Measurements from ENCODE around the gene OR4M2.
"Not testable (repeated sequence)": the region's sequence is repeated elsewhere in the genome, so short reads cannot be mapped to it uniquely, and the experiment has no call there.

OR4M2 gene, protein sequence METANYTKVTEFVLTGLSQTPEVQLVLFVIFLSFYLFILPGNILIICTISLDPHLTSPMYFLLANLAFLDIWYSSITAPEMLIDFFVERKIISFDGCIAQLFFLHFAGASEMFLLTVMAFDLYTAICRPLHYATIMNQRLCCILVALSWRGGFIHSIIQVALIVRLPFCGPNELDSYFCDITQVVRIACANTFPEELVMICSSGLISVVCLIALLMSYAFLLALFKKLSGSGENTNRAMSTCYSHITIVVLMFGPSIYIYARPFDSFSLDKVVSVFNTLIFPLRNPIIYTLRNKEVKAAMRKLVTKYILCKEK

DNA sequence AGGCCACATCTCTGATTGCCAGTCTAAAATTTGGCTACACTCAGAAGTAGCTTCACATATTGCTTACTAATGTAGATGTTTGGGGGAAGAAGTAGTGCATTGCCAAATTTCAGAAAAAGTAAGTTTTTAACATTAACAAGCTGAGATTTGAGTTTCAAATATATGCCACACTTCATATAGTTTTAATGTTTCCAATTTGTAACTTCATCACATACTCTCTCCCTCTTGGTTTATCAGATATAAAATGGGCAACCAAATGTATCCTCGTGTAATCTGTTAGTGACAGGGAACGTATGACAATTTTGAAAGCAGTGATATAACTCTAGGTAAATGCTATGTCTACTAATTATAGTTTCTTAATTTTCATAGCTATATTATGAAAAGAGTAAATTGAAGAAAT lies at the start of gene OR4M2:
Gene OR4M2, plus strand, starts transcription at position 301 of the 400 bp plus-strand sequence. Its CDS starts 98 bp downstream, at position 399.
- not testable (repeated sequence) for DNase-seq

DNA sequence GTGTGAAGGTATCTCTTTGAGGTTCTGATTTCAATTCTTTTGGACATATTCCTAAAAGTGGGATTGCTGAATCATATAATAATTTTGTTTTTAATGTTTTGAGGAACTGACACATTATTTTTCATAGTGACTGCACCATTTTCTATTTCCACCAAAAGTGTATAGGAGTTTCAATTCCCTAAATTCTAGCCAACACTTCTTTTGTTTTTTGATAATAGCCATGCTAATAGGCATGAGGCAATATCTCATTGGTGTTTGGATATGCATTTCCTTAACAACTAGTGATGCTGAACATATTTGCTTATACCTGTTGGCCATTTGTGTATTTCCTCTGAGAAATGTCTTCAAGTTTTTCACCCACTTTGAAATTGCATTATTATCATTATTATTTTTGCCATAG lies 11.1 kb upstream of the OR4M2 start:
- not testable (repeated sequence) for DNase-seq

DNA sequence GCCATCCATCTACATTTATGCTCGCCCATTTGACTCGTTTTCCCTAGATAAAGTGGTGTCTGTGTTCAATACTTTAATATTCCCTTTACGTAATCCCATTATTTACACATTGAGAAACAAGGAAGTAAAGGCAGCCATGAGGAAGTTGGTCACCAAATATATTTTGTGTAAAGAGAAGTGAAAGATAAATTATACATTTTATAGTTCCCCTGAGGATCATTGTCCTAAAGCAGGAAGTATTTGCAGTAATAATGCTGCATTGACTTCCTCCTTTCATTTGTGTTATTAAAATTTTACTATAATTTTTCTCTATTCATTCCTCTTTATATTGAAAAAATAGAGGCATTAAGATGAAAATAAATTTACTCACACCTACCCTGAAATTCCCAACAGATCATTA lies 1.1 kb downstream of the OR4M2 start:
- not testable (repeated sequence) for DNase-seq

DNA sequence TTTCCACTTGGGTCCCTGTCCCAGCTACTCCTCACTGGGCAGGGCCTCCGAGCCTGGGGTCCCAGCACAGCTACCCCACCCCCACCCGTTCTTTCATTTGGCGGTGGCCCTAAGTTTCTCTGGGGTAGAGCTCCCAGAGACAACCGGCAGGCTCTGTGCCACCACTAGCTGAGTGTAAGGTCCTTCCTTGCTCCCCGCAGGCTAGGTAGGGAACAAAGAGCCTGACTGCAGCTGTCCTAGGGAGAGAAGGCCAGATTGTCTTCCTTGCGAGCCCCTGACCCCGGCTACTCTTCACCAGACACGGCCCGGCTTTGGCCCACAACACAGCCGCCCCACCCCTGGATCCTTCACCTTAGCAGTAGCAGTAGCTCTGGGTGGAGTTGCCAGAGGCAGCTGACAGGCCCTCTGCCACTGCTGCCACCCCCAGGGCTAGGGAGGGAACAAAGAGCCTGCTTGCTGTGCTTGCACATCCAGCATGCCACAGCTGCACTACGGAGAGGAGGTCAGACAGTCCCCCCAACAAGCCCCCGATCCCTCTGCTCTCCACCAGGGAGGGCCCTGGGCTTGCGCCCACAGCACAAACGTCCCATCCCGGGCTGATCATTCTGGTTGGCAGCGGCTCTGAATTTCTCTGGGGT lies 18.4 kb downstream of the OR4M2 start:
- DNase-seq = not testable (repeated sequence)

DNA sequence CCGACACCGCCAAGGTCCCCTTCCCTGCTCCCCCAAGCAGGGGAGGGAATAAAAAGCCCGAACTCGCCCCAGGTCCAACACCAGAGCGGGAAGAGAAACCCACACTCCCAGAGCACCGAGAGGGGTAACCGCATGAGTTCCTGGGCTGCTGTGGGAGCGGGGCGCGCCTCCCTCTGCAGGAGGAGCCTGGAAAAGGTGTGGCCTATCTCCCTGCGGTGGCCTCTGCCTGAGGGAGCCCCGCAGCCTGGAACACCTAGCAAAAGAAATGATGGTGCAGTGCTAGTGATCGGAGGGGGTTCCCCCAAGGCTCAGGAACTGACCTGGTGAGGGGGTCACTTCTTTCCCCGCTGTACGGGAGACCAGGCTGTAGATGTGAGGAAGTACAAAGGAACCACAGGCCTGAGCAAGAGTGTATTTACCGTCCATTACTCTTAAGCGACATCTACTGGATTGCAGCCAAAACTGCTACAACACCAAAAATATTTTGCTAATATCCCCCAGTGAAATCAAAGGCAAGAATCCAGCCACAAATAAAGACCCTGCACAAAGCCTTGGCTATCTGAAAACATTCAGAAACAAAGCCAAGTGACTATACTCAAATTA lies 19.1 kb downstream of the OR4M2 start:
- not testable (repeated sequence) for DNase-seq

DNA sequence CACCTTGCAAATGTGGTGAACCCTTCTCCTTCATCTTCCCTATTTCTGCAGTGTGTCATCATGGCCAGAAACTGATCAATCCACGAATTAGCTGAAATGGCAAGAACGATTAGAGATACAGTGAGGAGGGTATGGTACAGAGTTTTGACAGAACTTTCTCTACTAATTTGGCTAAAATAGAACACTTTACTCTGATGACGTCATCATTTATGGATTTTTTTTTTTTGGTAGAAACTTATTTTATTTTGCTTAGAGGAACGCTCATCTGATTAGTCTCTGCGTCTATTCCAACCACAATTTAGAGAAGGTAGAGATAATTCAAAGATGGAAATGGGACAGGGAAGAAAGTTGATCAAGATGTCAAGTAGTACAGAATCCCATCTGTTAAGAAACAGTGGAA lies 41.7 kb downstream of the OR4M2 start:
- DNase-seq = not testable (repeated sequence)

Measured in stimulated activated CD4-positive, alpha-beta T cell treated with anti-CD3 and anti-CD28 coated beads, Interleukin-4, amount 100 ng/mL, for 4 hours (primary cell).